DND-41 (cell line): ENCODE measurements around the gene TAP1.

Source experiments
- CTCF ChIP-seq: IDR thresholded peaks from 2 replicates; pipeline ENCODE4 v1.5.1; 2012; ENCODE audit warnings: borderline replicate concordance, low read length, moderate library complexity, mild to moderate bottlenecking; ENCODE audit not compliant: poor library complexity, severe bottlenecking; ENCODE audit errors: extremely low read depth
- EZH2 ChIP-seq: IDR thresholded peaks from 3 replicates; pipeline ENCODE4 v1.6.1; 2012; ENCODE audit warnings: borderline replicate concordance, low read depth, mild to moderate bottlenecking, moderate library complexity, low read length, inconsistent platforms; ENCODE audit not compliant: severe bottlenecking

GRCh38 chr6:32830936-32831335 is 22.6 kb downstream of the TAP1 start:
- TF ChIP-seq CTCF: no peak
- TF ChIP-seq EZH2: no peak
